ENCODE data around the gene CTU1.
"Not testable (repeated sequence)": the region's sequence is repeated elsewhere in the genome, so short reads cannot be mapped to it uniquely, and the experiment has no call there.

Gene CTU1

DNA sequence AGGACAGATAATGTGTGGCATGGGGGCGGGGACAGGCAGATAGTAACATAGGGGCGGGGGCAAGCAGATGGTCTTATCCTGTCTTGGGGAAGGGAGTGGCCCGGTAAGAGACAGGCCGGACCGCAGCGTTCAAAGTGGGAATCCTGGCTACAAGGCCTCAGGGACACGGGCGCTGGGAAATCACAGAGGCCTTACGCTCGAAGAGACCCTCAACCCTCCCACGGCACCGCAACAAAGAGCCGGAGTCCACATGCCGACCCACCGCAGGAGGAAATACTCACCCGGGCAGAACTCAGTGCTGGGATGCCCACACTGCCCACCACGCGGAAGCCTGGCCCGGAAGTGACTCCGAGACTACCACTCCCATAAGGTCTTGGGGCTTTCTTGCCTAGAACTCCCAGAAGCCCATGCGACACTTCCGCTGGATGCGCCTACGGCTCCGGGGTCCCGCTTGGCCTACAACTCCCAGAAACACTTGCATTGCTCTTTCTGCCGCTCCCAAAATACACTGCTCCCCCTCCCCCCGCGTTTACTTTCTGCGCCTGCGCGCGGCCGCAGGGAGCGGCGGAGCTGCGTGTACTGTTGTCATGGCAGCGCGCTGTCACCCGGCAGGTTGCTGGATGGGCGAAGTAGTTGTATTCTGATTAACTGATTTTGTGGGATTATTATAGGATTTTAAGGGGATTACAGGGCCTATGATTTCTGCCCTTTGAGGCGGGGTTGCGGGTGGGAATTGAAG is at the start of gene CTU1:
CTU1 (minus strand) TSS at position 344 of the 739 bp plus-strand sequence. CDS start 3,840 bp downstream, outside the sequence.
- DNase-seq (ENCODE audit: low read depth) = peak; percentile 98

DNA sequence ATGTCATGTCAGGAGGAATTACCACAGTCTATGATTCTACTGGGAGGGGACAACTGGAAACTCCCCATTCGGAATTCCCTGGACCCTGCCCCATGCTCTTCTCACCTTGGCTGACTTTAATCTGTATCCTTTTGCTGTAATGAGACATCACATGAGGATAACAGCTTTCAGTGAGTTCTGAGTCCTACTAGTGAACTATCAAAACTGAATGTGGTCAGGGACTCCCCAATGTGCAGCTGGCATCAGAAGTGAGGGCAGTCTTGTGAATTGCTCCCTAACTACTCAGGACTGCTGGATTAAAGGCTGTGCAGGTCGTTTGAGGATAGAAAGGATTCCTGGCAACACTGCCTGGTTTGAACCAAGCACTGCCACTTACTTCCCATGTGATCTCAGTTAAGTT is 49.1 kb upstream of the CTU1 start:
- DNase-seq (ENCODE audit: low read depth) = no peak

DNA sequence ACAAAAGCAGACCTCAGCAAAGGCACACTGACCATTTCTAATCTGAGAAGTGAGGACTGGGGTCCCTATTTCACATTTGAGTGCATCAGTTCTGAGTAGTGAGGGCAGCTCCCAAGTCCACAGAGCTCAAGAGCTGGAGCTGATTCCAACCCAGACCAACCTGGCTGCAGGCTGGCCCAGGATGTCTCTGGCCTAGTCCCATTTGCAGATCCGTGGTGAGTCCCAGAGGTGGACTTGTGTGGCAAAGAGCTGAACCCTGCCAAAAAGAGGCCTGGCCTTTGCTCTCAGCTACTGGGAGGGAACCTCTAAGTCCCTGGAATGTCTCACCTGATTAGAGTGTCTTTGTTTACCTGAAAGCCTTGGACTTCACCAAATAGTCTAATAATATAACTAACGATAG is 48.5 kb upstream of the CTU1 start:
- DNase-seq (ENCODE audit: low read depth) = no peak

DNA sequence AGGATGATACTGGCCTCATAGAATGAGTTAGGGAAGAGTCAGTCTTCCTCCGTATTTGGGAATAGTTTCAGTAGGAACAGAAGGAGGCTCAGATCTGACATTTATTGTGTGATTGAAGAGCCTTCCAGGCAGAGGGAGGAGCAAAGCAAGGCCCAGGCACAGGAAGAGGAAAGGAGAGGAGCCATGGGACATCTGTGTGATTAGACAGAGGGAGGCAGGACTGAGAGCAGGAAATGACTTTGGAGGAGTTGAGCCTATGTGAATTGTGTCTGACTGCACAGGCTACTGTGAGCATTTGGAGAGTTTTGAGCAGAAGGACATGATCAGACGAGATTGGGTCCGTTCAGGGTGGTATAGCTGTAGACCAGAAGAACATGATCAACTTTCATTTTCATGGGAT is 42.4 kb upstream of the CTU1 start:
- no peak for DNase-seq (ENCODE audit: low read depth)

DNA sequence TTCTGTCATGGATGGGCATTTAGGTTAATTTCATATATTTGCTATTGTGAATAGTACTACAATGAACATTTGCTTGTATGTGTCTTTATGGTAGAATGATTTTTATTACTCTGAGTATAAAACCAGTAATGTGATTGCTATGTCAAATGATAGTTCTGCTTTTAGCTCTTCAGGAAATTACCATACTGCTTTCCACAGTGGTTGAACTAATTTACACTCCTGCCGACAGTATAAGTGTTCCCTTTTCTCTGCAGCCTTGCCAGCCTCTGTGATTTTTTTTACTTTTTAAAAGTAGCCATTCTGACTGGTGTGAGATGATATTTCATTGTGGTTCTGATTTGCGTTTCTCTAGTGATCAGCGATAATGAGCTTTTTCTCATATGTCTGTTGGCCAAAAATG is 40.4 kb upstream of the CTU1 start:
- DNase-seq (ENCODE audit: low read depth) = no peak

DNA sequence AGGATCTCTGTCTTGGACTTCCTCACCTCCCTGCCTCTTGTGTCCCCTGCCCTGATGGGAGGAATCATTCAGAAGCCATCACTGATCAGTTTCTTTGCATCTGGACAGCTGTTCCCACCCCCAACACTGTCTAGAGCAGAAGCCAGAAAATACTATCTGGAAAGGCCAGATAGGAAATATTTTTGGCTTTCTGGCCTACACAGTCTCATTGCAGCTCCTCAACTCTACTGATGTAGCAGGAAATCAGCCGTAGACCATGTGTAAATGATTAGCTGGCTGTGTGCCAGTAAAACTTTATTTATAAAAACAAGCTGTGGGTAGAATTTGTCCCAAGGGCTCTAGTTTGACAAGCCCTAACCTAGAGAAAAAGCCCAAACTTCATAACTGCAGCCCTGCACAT is 39.5 kb upstream of the CTU1 start:
- DNase-seq (ENCODE audit: low read depth) = no peak

DNA sequence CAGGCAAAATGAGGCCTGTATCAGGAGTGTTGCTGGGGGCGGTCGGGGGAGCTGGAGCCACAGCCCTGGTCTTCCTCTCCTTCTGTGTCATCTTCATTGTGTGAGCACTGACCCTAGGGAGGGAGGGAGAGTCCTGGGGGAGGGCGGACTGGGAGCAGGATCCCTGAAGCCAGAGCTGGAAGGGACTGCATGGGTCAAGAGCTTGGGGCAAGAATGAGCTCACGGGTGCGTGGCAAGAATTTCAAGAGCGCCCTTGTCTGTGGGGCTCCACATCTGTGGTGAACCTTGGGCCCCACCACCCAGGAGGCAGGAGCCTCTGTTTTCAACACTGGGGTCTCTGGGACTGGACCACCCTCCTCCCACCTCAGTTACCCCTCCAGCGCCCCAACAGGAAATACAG is 38.5 kb upstream of the CTU1 start:
- no peak for DNase-seq (ENCODE audit: low read depth)

DNA sequence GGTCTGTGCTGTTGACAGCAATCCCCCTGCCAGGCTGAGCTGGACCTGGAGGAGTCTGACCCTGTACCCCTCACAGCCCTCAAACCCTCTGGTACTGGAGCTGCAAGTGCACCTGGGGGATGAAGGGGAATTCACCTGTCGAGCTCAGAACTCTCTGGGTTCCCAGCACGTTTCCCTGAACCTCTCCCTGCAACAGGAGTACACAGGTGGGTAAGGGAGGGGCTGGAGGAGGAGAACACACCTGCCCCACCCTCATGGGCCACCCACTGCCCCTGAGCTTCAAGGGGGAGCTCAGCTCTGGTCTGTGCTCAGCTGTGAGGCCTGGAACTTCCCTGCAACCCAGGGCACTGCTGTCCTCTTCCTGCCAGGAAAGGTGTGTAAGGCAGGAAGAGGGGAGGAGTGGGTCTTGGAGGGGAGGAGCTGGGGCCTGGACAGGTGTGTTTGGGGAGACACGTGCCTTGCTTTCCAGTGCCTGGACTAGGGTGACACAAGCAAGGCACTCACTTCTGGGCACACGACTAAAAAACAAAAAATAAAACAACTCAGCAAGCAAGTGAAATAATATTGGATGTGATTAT is 37.8 kb upstream of the CTU1 start:
- DNase-seq (ENCODE audit: low read depth) = no peak

DNA sequence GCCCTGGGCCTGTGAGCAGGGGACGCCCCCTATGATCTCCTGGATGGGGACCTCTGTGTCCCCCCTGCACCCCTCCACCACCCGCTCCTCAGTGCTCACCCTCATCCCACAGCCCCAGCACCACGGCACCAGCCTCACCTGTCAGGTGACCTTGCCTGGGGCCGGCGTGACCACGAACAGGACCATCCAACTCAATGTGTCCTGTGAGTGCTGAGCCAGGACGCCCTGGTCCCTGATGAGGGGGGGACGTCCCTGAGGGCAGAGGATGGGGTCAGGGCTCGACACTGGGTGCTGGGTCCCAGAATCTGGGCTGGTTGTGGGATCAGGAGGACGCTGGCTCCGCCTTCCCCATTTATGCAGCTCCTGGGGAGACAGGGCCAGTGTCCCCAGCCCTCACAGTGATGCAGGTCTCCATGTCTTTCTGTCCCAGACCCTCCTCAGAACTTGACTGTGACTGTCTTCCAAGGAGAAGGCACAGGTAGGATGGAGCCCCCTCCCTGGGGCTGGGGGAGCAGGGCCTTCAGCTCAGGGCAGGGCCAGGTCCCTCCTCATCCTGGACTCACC is 36.4 kb upstream of the CTU1 start:
- no peak for DNase-seq (ENCODE audit: low read depth)

DNA sequence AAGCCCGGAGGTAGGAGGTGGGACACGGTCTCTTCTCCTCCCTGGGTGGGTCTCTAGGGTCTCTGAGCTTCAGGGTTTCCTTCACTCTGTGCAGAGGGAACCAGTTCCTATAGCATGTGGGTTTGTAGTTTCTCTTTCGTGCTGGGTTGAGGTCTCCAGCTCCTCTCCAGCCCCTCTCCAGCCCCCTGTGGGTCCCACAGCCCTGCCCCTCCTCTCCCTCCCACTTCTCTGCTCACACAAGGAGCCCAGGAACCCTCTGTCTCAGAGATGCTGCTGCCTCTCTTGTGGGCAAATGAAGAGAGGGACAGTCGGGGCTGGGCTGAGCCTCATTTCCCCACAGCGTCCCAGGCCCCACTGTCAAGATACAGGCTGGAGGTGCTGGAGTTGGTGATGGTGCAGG is 35.3 kb upstream of the CTU1 start:
- no peak for DNase-seq (ENCODE audit: low read depth)

DNA sequence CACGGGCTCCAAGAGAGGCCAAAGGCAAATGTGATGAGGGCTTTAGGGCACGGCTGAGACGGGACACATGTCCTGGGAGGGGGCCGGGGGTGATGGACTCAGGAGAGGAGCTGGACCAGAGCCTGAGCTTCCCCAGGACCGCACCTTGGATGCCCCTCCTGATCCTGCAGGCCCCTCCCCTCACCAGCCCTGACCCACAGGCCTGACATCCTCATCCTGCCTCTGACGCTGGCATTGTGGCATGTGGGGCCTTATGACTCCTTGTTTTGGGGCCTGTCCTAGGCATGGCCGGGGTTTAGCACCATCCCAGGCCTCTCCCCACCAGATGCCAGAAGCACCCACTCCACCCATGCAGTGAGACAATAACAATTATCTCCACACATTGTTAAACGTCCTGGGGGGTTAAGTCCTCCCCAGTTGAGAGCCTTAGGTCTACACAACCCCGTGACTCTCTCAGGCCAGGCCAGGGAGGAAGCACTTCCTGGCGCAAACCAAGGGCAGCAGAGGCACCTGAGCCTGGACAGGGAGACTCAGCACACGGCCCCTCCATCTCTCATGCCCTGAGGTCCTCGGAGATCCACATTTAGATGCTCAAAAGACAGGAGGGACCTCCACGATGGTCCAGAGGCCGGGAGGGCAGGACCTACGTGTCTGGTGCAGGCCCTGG is 34.7 kb upstream of the CTU1 start:
- not testable (repeated sequence) for DNase-seq (ENCODE audit: low read depth)

DNA sequence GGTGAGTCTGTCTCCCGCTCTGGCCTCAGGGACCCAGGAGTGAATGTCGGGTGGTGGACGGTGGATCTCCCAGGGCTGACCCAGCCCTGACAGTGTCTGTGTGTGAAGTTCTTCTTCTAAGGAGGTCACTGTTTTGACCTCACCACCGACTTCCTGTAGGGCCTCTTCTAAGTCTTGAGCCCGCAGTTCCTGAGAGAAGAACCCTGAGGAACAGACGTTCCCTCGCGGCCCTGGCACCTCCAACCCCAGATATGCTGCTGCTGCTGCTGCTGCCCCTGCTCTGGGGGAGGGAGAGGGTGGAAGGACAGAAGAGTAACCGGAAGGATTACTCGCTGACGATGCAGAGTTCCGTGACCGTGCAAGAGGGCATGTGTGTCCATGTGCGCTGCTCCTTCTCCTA is 33.9 kb upstream of the CTU1 start, which contains the start of gene SIGLEC7:
SIGLEC7 (plus strand) TSS at position 183 of the 400 bp plus-strand sequence; CDS start at position 252, 69 bp downstream.
- no peak for DNase-seq (ENCODE audit: low read depth)

DNA sequence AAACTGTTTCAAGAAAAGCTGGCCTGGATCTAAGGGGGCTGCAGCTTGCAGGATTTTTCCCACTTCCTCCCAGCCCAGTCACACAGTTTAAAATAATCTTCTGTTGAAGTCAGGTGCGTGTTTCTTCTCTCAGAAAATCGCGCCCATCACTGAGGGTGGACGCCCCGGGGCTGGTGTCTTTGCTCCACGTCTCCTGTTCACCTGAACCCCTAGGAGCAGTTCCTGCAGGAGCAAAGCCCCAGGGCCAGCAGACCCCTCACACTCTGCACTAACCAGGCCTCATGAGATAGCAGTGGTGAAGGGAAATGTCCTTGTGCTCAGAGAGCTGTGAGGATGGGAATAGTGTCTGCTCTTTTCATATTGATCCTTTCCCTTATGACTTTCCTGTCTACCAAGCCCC is 33.0 kb upstream of the CTU1 start:
- no peak for DNase-seq (ENCODE audit: low read depth)

DNA sequence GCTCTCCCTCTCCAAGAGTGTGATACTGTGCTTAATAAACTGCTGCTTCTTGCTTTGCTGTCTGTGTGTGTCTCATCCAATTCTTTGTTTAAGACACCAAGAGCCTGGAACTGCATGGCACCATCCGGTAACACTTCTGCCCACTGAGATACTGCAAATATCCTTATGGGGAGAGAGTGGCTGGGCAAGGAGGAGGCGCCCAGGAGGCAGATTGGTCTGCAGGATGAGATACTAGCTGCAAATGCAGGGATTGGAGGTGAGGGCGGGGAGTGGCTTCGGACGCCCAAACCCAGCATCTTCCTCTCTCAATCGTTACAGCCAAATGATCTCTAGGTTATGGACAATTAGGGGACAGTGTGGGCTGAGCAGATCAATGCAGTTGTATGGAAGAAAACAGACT is 32.2 kb upstream of the CTU1 start:
- no peak for DNase-seq (ENCODE audit: low read depth)

DNA sequence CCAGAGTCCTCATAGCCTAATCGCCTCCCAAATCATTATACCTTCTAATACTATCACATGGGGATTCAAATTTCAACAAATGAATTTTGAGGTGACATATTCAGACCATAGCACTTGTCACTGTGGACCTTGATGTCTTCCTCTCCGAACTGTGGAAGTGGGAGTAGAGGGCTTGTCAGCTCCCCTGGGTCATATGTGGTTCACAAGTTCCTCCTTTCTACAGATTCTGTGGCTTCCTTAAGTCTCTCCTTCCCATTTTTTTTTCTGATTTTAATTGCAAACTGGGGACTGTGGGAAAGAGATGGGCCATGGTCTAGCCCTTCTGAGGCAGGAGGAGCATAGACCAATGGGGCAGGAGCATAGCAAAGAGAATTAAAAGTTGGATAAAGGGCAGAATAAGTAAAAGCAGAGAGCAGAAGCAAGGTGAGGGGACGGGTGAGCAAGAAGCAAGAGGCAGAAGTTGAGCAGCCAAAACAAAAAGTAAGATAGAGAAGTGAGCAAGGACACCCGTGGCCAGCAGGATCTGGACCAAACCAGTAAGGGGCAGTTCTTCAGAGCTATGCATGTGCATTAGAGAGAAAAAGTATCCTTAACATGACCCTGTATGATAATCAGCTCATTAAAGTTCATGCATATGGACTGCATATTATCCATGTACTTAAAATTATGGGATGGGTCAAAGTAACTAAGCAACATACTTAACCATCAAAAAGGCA is 31.2 kb upstream of the CTU1 start:
- no peak for DNase-seq (ENCODE audit: low read depth)

DNA sequence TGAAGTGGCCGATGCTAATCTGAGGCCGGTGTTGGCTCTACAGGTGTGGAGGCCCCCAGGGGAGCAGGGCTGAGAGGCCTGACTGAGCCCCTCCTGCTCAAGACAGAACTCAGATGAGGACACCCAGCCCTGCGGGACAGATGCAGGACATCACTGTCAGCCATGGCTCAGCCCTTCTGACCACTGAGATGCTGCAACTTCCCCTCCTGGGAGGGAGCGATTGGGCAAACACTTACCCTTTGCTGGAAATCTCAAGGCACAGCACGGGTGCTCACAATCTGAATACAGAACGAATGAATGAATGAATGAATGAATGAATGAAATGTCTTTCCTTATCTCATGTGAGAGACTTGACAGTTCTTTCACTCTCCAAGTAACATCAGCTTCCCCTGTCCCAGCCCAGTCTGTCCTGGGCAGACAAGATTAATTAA is 30.4 kb upstream of the CTU1 start:
- DNase-seq (ENCODE audit: low read depth) = no peak

DNA sequence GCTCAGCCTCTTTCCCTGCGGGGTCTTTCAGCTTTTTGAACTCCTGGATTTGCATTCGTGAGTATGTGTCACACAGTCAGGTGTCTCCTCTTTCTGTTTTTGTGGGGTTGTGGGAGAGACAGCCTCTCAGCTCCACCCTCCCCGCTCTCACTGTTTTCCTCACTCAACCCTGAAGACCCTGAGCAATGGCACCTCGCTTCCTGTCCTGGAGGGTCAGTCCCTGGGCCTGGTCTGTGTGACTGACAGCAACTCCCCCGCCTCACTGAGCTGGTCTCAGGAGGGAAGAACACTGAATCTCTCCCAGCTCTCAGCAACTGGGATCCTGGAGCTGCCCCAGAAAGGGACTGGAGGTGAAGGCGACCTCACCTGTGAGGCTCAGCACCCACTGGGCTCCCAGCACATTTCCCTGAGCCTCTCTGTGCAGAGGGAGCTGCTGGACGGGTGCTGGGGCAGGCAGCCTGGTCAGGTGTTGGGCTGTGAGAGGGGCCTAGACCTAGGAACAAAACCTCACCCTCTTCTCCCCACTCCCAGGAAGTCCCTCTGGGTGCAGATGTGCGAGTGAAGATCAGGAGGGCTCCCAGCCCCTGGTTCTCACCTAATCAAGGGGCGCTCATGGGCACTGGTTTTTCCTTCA is 29.7 kb upstream of the CTU1 start:
- DNase-seq (ENCODE audit: low read depth) = no peak

DNA sequence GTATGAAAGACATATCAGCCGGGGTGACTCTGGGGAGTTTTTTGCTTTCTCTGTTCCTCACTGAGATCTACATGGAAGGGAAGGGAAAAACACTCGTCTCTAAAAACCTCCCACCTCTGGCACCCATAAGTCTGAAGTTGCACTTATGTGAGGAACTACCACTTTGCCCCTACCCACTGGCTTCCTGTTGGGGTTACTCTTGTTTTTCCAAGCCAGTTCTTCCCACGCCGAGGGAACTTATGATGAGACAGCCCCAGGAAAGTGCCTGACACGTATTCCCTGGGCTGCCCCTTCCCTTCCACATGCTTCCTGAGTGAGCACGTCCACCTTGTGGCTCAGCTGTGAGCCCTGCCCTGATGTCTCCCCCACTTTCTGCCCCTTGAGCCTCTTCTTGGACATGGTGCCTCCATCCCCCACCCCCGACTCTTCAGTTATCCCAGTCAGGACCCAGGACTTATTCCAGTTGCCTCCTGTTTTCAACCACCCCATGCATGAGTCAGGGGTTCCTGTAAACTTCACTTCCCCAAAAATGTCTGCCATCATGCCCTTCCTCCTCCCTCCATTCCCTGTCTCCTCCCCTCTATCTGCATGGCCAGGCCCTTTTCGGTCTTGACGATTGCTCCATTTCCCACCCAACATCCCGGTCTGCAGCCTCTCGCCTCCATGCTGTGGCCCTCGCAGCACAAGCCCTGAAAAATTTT is 28.8 kb upstream of the CTU1 start:
- DNase-seq (ENCODE audit: low read depth) = no peak

DNA sequence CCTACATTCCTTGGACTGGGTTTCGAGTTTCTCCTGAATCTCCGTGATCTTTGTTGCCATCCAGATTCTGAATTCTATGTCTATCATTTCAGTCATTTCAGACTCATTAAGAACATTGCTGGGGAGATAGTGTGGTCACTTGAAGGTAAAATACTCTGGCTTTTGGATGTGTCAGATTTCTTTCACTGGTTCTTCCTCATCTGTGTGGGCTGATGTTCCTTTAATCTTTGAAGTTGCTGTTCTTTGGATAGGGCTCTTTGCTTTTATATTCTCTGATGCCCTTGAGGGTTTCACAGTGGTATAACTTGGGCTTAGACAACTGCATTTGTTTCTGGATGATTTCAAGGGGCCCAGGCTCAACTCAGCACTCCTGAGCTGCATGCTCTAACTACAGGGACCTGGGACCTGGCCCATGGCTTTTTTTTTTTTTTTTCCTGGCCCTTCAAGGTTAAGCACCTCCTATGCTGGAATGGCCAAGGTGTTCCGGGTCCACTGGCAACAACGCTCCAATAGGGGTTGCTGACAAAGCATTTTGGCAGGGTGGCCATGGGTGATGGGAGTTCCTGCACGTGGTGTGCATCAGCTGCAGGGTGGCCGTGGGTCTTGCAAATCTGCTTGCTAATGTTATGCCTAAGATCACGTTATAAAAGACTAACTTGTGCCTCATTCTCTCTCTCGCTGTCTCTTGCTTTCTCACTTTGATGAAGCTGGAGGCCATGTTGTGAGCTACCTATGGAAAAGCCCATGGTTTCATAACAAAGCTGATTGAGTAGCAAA is 28.0 kb upstream of the CTU1 start:
- no peak for DNase-seq (ENCODE audit: low read depth)

DNA sequence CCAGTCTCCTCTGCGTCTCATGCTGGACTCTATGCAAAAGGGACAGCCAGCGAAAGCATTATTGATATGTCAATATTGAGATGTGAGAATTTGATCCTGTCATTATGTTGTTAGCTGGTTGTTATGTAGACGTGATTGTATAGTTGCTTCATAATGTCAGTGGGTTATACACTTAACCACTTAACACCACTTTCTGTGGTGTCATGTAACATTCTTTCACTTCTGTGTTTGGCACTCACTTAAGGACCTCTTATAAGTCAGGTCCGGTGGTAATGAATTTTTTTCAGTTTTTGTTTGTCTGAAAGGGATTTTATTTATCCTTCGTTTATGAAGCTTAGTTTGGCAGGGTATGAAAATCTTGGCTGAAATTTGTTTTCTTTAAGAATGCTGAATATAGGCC is 26.8 kb upstream of the CTU1 start:
- DNase-seq (ENCODE audit: low read depth) = no peak
